ENCODE results near the gene IFIT3.

IFIT3 gene

GRCh38 chr10:89304026-89304425, 23.8 kb upstream of the IFIT3 start:
- Histone ChIP-seq H3K9me3 (ENCODE audit: insufficient read depth, low read length) (no peaks in the 10 kb centered on the region), H3K4me3 (ENCODE audit: insufficient read length, low read depth) (no peak overlapping the region), H3K36me3 (ENCODE audit: insufficient read depth, insufficient read length, low read length) (no peaks in the 10 kb centered on the region), H3K9ac (ENCODE audit: insufficient read length, low read depth) (no peak overlapping the region), H3K4me1 (ENCODE audit: insufficient read depth, insufficient read length) (no peaks in the 10 kb centered on the region), H3K27me3 (ENCODE audit: insufficient read depth, insufficient read length) (no peaks in the 10 kb centered on the region)
- TF ChIP-seq ZNF274 (IDR thresholded peaks at IDR 0.05; ENCODE audit: low read depth, low read length) (no peak), SUZ12 (IDR thresholded peaks at IDR 0.05; ENCODE audit: extremely low read depth, insufficient read depth, insufficient read length) (no peak), YY1 (IDR thresholded peaks at IDR 0.05; ENCODE audit: insufficient read depth, insufficient read length) (no peak)
- no peak for DNase-seq (ENCODE audit: low read depth, low spot score)

GRCh38 chr10:89304446-89304845, 23.4 kb upstream of the IFIT3 start:
- TF ChIP-seq ZNF274 (IDR thresholded peaks at IDR 0.05; ENCODE audit: low read depth, low read length): no peak
- no peak overlapping the region for H3K9ac ChIP-seq (ENCODE audit: insufficient read length, low read depth)
- H3K9me3 ChIP-seq (ENCODE audit: insufficient read depth, low read length): no peaks in the 10 kb centered on the region
- H3K36me3 ChIP-seq (ENCODE audit: insufficient read depth, insufficient read length, low read length): no peaks in the 10 kb centered on the region
- no peak for DNase-seq (ENCODE audit: low read depth, low spot score)
- no peak overlapping the region for H3K4me3 ChIP-seq (ENCODE audit: insufficient read length, low read depth)
- no peaks in the 10 kb centered on the region for H3K27me3 ChIP-seq (ENCODE audit: insufficient read depth, insufficient read length)
- no peaks in the 10 kb centered on the region for H3K4me1 ChIP-seq (ENCODE audit: insufficient read depth, insufficient read length)

GRCh38 chr10:89304925-89305324, 22.9 kb upstream of the IFIT3 start:
- Histone ChIP-seq H3K4me1 (ENCODE audit: insufficient read depth, insufficient read length) (no peaks in the 10 kb centered on the region), H3K9me3 (ENCODE audit: insufficient read depth, low read length) (no peaks in the 10 kb centered on the region), H3K27me3 (ENCODE audit: insufficient read depth, insufficient read length) (no peaks in the 10 kb centered on the region), H3K36me3 (ENCODE audit: insufficient read depth, insufficient read length, low read length) (no peaks in the 10 kb centered on the region), H3K9ac (ENCODE audit: insufficient read length, low read depth) (no peak overlapping the region), H3K4me3 (ENCODE audit: insufficient read length, low read depth) (no peak overlapping the region)
- TF ChIP-seq ZNF274 (IDR thresholded peaks at IDR 0.05; ENCODE audit: low read depth, low read length) (no peak), YY1 (IDR thresholded peaks at IDR 0.05; ENCODE audit: insufficient read depth, insufficient read length) (no peak), SUZ12 (IDR thresholded peaks at IDR 0.05; ENCODE audit: extremely low read depth, insufficient read depth, insufficient read length) (no peak)
- no peak for DNase-seq (ENCODE audit: low read depth, low spot score)

GRCh38 chr10:89305766-89306433, 21.9 kb upstream of the IFIT3 start:
- no peak for DNase-seq (ENCODE audit: low read depth, low spot score)
- H3K4me3 ChIP-seq (ENCODE audit: insufficient read length, low read depth): no peak overlapping the region
- H3K36me3 ChIP-seq (ENCODE audit: insufficient read depth, insufficient read length, low read length): no peaks in the 10 kb centered on the region
- no peak overlapping the region for H3K9ac ChIP-seq (ENCODE audit: insufficient read length, low read depth)
- TF ChIP-seq SUZ12 (IDR thresholded peaks at IDR 0.05; ENCODE audit: extremely low read depth, insufficient read depth, insufficient read length) (no peak), ZNF274 (IDR thresholded peaks at IDR 0.05; ENCODE audit: low read depth, low read length) (no peak), YY1 (IDR thresholded peaks at IDR 0.05; ENCODE audit: insufficient read depth, insufficient read length) (no peak)
- no peaks in the 10 kb centered on the region for H3K9me3 ChIP-seq (ENCODE audit: insufficient read depth, low read length)
- H3K27me3 ChIP-seq (ENCODE audit: insufficient read depth, insufficient read length): no peaks in the 10 kb centered on the region
- no peaks in the 10 kb centered on the region for H3K4me1 ChIP-seq (ENCODE audit: insufficient read depth, insufficient read length)

GRCh38 chr10:89306434-89307268, 21.1 kb upstream of the IFIT3 start:
- H3K4me3 ChIP-seq (ENCODE audit: insufficient read length, low read depth): no peak overlapping the region
- no peaks in the 10 kb centered on the region for H3K36me3 ChIP-seq (ENCODE audit: insufficient read depth, insufficient read length, low read length)
- H3K27me3 ChIP-seq (ENCODE audit: insufficient read depth, insufficient read length): no peaks in the 10 kb centered on the region
- H3K9ac ChIP-seq (ENCODE audit: insufficient read length, low read depth): no peak overlapping the region
- no peak for DNase-seq (ENCODE audit: low read depth, low spot score)
- H3K9me3 ChIP-seq (ENCODE audit: insufficient read depth, low read length): no peaks in the 10 kb centered on the region
- no peaks in the 10 kb centered on the region for H3K4me1 ChIP-seq (ENCODE audit: insufficient read depth, insufficient read length)
- no peak for TF ChIP-seq ZNF274 (IDR thresholded peaks at IDR 0.05; ENCODE audit: low read depth, low read length)
- TF ChIP-seq YY1 (IDR thresholded peaks at IDR 0.05; ENCODE audit: insufficient read depth, insufficient read length): no peak
- no peak for TF ChIP-seq SUZ12 (IDR thresholded peaks at IDR 0.05; ENCODE audit: extremely low read depth, insufficient read depth, insufficient read length)

GRCh38 chr10:89307269-89307577, 20.6 kb upstream of the IFIT3 start:
- H3K9ac ChIP-seq (ENCODE audit: insufficient read length, low read depth): no peak overlapping the region
- TF ChIP-seq ZNF274 (IDR thresholded peaks at IDR 0.05; ENCODE audit: low read depth, low read length): no peak
- TF ChIP-seq YY1 (IDR thresholded peaks at IDR 0.05; ENCODE audit: insufficient read depth, insufficient read length): no peak
- no peak for TF ChIP-seq SUZ12 (IDR thresholded peaks at IDR 0.05; ENCODE audit: extremely low read depth, insufficient read depth, insufficient read length)
- H3K27me3 ChIP-seq (ENCODE audit: insufficient read depth, insufficient read length): no peaks in the 10 kb centered on the region
- no peaks in the 10 kb centered on the region for H3K9me3 ChIP-seq (ENCODE audit: insufficient read depth, low read length)
- no peaks in the 10 kb centered on the region for H3K4me1 ChIP-seq (ENCODE audit: insufficient read depth, insufficient read length)
- no peaks in the 10 kb centered on the region for H3K36me3 ChIP-seq (ENCODE audit: insufficient read depth, insufficient read length, low read length)
- no peak overlapping the region for H3K4me3 ChIP-seq (ENCODE audit: insufficient read length, low read depth)
- no peak for DNase-seq (ENCODE audit: low read depth, low spot score)

- Histone ChIP-seq H3K4me3 (ENCODE audit: insufficient read length, low read depth) (no peak overlapping the region), H3K9ac (ENCODE audit: insufficient read length, low read depth) (no peak overlapping the region), H3K36me3 (ENCODE audit: insufficient read depth, insufficient read length, low read length) (no peaks in the 10 kb centered on the region), H3K27me3 (ENCODE audit: insufficient read depth, insufficient read length) (no peaks in the 10 kb centered on the region), H3K9me3 (ENCODE audit: insufficient read depth, low read length) (no peaks in the 10 kb centered on the region), H3K4me1 (ENCODE audit: insufficient read depth, insufficient read length) (no peaks in the 10 kb centered on the region)
- TF ChIP-seq SUZ12 (IDR thresholded peaks at IDR 0.05; ENCODE audit: extremely low read depth, insufficient read depth, insufficient read length) (no peak), YY1 (IDR thresholded peaks at IDR 0.05; ENCODE audit: insufficient read depth, insufficient read length) (no peak), ZNF274 (IDR thresholded peaks at IDR 0.05; ENCODE audit: low read depth, low read length) (no peak)
- no peak for DNase-seq (ENCODE audit: low read depth, low spot score)
Measured at GRCh38 chr10:89308266-89308665, 19.5 kb upstream of the IFIT3 start.

All from NT2/D1 (cell line).